GM21576 (cell line): ENCODE results near the gene ZC3H10.
"Not testable (repeated sequence)": the region's sequence is repeated elsewhere in the genome, so short reads cannot be mapped to it uniquely, and the experiment has no call there.

Experiments used
- ATAC-seq: cut with Tn5 transposase; IDR thresholded peaks from one replicate; pipeline ENCODE4 v1.9.1; 2021; ENCODE audit warnings: mild to moderate bottlenecking, moderate library complexity; ENCODE audit not compliant: unreplicated experiment

ZC3H10 gene

DNA sequence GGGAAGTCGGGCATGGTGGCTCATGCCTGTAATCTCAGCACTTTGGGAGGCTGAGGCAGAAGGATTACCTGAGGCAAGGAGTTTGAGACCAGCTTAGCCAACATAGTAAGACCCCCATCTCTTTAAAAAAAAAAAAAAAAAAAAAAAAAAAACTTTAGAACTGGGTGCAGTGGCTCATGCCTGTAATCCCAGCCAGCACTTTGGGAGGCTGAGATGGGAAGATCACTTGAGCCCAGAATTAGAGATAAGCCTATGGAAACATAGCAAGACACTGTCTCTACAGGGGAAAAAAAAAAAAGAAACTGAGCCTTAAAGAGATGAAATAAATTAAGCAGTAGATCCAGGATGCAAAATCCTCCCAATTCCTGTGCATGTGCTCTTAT lies 15.4 kb upstream of the ZC3H10 start:
- no peak for ATAC-seq

DNA sequence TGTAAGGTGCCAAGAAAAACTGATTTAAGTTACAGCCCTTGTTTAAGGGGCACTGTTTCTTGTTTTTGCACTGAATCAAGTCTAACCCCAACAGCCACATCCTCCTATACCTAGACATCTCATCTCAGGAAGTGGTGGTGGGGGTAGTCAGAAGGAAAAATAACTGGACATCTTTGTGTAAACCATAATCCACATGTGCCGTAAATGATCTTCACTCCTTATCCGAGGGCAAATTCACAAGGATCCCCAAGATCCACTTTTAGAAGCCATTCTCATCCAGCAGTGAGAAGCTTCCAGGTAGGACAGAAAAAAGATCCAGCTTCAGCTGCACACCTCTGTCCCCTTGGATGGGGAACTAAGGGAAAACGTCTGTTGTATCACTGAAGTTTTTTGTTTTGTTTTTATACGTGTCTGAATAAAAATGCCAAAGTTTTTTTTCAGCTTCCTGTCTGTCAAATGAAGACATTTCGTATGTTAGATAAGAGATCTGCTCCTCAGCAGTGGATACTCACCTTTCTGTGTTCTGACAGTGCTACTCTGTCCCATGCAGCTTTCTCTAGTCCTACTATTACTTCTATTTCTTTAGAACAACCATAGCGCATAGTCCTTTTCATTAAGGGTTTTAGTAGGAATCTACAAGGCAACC lies 14.9 kb upstream of the ZC3H10 start:
- ATAC-seq = no peak

GRCh38 chr12:56103823-56104108 lies 14.3 kb upstream of the ZC3H10 start:
- no peak for ATAC-seq

GRCh38 chr12:56104109-56104814 lies 13.8 kb upstream of the ZC3H10 start, which contains the start of gene PA2G4:
PA2G4 (plus strand) TSS chr12:56104559; CDS start chr12:56104738, 179 bp downstream.
- ATAC-seq = peak; percentile 94

GRCh38 chr12:56104815-56105608 lies 13.1 kb upstream of the ZC3H10 start:
- peak; percentile 16 for ATAC-seq

- ATAC-seq = no peak
These were observed 12.5 kb upstream of the ZC3H10 start for GRCh38 chr12:56105609-56105902.

- ATAC-seq = no peak
These were observed 10.8 kb upstream of the ZC3H10 start for GRCh38 chr12:56107242-56107641.

GRCh38 chr12:56110571-56110970 lies 7.5 kb upstream of the ZC3H10 start:
- no peak for ATAC-seq

DNA sequence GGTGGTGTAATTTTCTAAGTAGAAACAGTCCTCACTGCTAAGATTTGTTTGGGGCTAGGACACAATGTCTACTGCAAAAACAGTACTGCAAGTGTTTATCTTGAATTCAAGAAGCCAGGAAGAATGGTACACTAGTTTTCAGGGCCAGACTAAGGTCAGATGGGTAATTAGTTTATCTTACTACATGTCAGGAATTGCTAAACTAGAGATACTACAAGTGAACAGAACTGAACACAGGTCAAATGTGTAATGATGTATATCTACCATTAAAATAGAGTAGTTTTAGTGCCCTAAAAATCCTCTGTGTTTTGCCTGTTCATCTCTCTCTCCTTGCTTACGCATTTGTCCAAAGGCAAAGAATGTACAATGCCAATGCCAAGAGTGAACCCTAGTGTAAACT lies 4.0 kb upstream of the ZC3H10 start:
- no peak for ATAC-seq

- ATAC-seq = no peak
These were observed 2.7 kb upstream of the ZC3H10 start for GRCh38 chr12:56115329-56115728.

DNA sequence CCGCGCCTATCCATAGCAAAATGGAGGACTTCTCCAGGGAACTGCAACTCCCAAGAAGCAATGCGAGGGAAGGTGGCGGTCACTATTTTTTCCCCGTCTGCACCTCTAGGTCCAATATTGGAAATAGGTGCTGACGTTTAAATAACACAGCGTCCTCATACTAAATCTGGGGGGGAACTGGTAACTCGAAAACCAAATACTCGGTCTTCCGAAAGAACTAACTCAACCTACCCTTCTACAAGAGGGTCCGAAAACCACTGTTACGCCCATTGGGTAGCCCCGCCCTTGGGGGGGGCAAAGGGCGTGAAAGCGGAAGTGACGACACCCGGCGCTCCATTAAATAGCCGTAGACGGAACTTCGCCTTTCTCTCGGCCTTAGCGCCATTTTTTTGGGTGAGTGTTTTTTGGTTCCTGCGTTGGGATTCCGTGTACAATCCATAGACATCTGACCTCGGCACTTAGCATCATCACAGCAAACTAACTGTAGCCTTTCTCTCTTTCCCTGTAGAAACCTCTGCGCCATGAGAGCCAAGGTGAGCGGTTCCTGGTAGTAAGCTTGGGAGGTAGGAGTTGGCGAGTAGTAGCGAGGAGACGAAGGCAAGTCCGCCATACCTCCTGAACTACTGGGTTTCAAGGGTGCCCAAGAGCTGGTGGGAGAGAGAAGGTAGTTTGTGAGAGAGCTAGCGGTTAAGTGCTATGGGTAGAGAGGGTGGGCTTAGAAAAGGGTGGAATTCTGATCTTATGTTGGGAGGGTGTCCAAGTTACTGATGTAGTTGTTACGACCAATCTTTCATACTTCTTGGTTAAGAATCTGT lies 1.6 kb upstream of the ZC3H10 start, which contains the start of gene RPL41:
Gene RPL41 (plus strand): TSS at position 367 of the 815 bp plus-strand sequence.
- ATAC-seq = peak; percentile 42

- not testable (repeated sequence) for ATAC-seq
These were observed 872 bp upstream of the ZC3H10 start for GRCh38 chr12:56117082-56117706.

DNA sequence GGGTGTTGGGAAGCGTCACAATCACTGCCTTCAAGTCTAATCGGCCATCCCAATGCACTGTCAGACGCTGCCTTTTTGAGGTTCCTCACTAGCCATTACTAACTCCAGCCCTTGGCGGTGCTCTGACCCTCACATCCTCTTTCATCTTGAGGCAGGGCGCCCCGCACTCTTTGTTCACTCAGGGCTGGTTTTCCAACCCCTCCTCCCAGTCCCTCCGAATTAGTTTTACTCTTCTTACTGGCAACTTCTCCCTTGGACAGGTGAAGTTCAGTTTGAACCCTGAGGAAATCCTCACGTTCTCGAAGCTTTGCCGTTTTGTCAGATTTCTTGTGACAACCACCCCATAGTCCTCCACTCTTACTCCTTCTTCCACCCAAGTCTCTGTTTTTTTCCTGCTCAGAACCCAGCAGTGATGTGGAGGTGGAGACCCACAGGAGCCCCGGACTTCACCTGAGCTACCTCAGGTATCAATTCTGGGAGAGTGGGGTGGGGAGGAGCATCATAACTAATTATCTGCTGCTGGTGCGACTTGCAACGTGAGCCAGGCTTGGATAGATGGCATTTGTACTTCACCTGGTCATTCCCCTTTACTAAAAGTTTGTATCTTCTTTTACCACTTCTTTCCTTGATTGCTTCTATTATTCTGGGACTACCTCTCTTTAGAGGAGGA lies 757 bp downstream of the ZC3H10 start:
- ATAC-seq = no peak

- ATAC-seq = no peak
These were observed 1.3 kb downstream of the ZC3H10 start for GRCh38 chr12:56119361-56119796.

DNA sequence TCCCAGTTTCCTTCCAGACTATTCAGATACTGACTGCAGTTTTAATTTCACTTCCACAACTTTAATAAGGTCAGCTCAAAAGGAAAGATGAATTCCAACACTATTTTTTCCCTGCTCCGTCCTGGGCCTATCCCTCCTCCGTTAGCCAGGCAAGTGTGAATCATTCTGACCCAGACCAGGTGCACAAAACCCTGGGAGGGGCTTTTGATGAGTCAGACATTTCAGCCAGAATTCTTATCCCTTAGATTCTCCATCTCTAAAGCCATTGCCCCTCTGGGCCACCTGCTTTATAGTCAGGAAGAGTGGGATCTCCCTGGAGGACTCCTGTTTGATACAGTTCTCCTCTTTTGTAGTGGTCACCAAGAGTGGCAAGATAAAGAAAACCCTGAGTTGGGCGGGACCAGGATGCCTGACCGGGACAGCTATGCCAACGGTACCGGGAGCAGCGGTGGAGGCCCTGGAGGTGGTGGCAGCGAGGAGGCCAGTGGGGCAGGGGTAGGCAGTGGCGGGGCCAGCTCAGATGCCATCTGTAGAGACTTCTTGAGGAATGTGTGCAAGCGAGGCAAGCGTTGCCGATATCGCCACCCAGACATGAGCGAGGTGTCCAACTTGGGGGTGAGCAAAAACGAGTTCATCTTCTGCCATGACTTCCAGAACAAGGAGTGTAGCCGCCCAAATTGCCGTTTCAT lies 2.2 kb downstream of the ZC3H10 start:
- no peak for ATAC-seq

DNA sequence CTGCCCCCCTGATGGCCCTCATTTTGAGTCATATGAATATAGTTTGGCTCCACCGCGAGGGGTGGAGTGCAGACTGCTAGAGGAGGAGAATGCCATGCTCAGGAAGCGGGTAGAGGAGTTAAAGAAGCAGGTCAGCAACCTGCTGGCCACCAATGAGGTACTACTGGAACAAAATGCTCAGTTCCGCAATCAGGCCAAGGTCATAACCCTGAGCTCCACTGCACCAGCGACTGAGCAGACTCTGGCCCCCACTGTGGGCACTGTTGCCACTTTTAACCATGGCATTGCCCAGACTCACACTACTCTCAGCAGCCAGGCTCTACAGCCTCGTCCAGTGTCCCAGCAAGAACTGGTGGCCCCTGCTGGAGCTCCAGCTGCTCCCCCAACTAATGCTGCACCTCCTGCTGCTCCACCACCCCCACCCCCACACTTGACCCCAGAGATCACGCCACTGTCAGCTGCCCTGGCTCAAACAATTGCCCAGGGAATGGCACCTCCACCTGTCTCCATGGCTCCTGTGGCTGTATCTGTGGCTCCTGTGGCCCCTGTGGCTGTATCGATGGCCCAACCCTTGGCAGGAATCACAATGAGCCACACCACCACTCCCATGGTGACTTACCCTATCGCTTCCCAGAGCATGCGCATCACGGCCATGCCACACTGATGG lies 3.3 kb downstream of the ZC3H10 start:
- no peak for ATAC-seq

DNA sequence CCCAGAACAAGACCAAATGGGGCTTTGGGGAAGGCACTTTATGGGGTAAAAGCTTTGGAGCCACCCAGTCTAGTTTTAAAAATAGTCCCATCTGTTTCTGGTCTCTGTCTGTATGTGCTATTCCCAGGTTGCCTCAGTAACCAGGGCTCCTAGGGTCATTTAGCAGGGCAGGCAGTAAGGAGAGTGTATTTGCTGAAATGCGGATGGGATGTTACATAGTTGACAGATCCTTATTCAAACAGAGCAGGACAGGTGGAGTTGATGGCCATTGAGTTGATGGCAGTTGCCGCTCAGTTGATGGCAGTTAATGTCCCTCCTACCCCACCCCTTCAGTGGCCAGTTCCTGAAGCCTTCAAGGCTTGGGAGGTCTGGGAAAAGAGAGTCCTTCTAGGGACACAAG lies 4.6 kb downstream of the ZC3H10 start:
- ATAC-seq = no peak

GRCh38 chr12:56124133-56124532 lies 6.1 kb downstream of the ZC3H10 start:
- no peak for ATAC-seq

GRCh38 chr12:56126732-56127239 lies 8.7 kb downstream of the ZC3H10 start:
- no peak for ATAC-seq
